ENCODE measurements around the gene NEGR1. TPM values are rescaled to one million over a fixed set of nuclear protein-coding genes. Genes with fewer than 3 reads are reported as not detected.
"Not testable (repeated sequence)": the region's sequence is repeated elsewhere in the genome, so short reads cannot be mapped to it uniquely, and the experiment has no call there.

The NEGR1 gene
- polyA plus RNA-seq (2013, experiment 1 of 2; ENCODE audit: insufficient read length), result 16.8 TPM
- 18.0 TPM for polyA plus RNA-seq (2013, experiment 2 of 2; ENCODE audit: insufficient read length)

DNA sequence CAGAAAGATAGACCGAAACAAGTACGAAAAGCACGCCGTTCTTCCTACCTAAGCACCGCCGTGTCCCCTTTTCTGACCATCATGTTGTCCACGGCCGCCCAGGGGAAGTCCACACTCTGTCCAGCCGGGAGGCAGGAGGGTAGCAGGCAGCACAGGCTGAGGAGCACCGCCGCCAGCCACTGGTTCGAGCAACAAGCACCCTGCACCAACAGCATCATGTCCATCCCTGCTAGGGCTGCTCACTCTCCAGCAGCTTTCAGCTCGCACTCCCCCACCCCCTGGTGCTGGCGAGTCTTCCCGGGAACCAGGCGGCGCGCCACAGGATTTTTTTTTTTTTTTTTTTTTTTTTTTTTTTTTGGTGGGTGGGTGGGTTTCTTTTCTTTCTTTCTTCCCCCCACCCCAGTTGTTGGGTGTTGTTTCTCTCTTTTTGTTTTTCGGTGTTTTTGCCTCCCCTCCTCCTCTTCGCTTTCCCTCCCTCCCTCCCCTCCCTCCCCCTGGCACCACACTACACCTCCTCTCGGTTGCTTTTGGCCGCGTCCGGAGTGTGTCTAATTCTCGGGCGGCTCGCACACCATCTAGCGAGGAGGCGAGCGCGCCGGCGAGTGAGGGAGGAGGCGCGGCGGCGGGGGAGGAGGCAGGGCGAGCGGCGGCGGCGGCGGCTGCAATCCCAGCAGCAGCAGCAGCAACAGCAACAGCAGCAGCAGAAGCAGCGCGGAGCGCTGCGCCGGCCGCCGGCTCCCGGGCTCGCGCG is at the start of gene NEGR1:
TSS of gene NEGR1 (minus strand) at position 269 of the 751 bp plus-strand sequence.
- DNase-seq, result peak; percentile 97

DNA sequence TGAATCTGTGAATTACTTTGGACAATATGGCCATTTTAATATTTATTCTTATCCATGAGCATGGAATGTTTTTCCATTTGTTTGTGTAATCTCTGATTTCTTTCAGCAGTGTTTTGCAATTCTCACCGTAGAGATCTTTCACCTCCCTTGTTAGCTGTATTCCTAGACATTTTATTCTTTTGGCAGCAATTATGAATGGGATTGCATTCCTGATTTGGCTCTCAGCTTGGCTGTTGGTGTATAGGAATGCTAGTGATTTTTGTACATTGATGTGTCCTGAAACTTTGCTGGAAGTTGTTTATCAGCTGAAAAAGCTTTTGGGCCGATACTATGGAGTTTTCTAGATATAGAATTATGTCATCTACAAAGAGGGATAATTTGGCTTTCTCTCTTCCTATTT is 44.2 kb upstream of the NEGR1 start:
- no peak for DNase-seq

DNA sequence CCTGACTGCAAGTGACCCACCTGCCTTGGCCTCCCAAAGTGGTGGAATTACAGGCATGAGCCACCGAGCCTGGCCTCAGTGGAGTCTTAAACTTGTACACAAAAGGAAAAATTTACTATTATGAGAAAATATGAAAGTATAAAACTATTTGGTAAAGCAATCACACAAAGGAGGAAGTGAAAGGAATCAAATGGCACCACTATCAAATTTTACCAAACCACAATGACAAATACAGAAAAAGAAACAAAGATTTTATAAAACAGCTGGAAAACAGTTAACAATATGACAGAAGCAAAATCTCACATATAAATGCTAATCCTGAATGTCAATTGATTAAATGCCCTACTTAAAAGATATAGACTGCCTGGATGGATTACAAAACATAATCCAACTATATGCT is 42.1 kb upstream of the NEGR1 start:
- DNase-seq, result no peak

DNA sequence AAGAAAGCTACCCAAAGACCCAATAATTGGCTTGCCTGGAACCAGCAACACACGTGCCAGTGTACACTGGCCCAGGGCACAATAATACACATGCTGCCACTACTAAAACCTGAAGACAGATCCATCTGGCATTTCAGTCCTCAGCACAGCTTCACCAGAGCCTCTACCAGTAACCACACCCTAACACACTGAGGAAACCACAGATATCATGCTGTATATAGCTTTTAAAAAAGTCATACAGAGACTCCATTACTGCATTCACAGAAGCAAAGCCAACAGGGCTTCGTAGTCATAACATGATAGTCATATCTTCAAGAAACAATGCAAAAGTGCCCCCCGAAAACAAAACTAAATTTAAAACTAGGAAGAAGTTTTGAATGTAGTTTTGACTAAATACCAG is 40.6 kb upstream of the NEGR1 start:
- no peak for DNase-seq

DNA sequence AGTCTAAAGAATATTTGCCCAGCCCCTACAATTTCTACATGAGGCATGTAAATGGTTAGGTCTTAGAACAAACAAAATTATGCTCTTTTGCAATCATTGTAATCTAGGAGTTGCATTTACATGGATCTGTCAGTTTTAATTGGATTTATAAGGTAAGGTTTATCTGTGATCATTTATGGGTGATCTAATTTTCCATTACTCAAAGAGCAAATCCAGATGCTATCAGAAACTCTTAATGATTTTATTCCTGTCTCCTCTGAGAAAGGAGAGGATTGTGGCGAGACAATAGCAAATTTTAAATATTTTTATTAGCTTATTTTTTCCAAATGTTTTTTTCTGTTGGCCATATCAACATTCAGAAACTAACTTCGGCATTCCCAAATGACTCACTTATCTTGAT is 14.2 kb upstream of the NEGR1 start:
- DNase-seq, result no peak

DNA sequence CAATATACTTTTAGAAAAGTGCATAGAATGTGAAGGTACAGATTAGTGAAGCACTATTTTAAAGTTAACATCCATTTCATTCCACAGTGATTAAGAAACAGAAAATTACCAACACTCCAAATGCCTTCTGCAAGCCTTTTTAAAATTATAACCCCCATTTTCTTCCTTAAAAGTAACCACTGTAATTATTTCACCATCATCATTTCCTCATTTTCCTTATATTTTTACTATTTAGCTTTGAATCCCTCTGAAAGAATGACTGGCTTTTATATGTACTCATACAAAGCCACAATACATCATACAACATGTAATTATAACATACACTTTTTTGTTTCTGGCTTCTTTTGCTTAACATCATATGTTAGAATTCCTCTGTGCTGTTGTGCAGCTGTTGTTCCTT is 6.5 kb upstream of the NEGR1 start:
- DNase-seq, result no peak

DNA sequence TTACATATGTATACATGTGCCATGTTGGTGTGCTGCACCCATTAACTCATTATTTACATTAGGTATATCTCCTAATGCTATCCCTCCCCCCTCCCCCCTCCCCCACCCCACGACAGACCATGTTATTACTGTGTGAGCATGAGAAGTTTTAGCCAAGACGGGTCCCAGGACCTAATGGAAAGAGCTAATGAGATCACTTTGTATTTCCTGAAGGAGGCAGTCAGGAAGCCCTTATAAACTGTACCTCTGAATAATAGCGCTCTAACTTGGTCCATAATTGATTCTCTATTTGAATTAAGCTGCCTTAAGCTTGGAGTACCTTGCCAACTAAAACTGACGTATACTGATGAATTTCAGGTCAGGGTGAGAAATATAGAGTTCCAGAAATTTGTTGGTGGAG is 4.1 kb upstream of the NEGR1 start:
- no peak for DNase-seq

DNA sequence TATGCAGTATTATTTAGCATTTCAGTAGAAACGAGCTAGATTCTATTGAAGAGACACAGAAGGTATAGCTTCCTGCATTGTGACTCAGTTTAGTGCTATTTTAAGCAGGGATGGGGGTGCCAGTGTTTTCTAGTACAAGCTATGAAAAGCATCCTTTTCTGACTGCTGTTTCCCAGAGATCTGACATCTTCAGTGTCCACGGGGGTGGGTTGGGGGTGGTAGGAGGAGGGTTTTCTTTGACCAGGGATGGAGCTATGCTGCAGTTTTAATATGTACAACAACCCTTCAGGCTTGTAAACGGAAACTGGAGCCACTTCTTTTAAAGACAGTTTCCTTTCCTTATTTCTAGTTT is 2.7 kb upstream of the NEGR1 start:
- DNase-seq, result no peak

DNA sequence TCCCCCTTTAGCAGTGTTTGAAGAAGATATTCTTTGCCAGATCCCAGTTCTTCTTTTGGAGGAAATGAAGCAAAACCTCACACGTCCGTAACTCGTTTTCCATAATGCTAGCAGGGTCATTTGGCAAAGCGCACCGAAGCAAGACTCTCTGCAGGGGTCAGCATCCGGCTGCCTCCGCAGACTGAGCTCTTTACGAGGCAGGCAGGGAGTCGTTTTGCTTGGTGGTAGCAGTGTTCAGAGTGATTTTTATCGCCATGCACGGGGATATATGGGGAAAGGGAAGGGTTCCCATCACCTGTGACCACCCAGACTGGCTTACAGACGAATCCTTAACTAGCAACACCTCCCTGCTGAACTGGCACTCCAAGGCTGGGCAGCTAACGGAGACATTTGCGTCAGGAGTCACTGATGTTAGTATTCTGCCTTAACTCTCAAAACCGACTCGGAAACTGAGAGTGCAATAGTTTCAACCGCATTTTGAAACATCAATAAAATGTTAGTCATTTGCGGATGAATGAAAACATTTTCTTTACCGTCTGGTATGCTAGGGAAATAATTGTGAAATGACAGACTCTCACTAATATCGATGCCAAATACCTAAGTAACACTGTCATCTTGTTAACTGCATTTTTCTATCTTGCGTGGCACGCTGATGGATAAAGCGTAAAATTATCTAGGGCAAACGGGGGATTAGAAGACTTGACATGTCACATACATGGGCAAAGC is 2.2 kb upstream of the NEGR1 start:
- peak; percentile 99 for DNase-seq

DNA sequence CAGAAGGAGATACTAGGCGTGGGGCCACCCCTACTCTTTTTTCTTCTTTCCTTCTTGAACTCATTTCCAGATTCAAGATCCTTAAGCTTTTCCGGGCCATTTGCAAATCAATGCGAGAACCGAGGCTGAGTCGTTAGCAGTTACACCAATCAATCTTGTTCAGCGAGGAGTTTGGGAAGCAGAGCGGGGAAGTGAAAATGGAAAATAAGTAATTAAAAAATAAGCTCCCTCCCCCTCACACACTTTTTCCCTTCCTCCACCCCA is 1.7 kb upstream of the NEGR1 start:
- no peak for DNase-seq

DNA sequence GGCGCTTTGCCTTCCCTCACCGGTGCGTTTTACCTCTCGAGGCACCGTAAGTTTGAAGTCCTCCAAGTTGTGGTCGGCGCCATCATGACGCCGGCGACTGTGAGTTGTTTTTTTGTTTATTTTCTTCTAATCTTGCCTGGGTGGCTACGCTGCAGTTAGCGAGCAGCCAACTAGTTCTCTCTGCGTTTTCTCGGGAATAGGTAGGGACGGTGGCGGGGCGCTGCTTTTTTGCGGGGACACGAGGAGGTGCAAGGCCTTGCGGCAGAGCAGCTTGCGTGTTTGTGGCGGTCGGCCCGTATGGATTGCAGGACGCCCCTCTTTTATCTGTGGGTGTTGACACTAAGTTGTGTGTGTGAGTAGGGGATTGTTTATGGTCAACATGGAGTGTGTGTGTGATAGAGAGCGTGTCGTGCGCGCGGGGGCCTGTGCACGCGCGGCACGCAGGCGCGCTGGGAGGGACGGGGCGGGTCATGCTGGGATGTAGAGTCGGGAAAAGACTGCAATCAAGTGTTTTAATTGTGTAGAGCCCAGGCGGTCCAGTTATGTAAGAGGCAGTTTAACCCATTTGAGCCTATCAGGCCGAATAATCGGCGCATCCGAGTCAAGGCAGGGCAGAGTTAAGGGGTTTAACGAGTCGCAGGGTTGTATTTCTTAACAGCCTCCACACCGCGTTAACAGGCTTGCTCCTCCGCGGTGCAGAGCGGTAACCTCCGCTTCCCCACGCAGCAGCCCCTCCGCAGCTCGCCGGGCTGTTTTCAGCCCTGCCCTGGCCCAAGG is 1.2 kb upstream of the NEGR1 start:
- peak; percentile 76 for DNase-seq

DNA sequence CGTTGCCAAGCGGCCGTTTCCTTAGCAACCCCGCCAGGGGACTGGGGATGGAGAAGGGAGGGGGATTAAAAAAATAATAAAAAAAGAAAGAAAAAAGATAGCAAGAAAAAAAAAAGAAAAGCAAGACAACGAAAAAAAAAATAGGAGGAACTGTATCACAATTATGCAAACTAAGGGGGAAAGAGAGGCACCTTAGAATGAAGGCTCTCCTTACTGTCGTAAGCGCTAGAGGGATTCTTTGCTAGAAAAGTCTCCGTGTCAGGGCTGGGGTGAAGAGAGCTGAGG is 625 bp upstream of the NEGR1 start:
- no peak for DNase-seq

DNA sequence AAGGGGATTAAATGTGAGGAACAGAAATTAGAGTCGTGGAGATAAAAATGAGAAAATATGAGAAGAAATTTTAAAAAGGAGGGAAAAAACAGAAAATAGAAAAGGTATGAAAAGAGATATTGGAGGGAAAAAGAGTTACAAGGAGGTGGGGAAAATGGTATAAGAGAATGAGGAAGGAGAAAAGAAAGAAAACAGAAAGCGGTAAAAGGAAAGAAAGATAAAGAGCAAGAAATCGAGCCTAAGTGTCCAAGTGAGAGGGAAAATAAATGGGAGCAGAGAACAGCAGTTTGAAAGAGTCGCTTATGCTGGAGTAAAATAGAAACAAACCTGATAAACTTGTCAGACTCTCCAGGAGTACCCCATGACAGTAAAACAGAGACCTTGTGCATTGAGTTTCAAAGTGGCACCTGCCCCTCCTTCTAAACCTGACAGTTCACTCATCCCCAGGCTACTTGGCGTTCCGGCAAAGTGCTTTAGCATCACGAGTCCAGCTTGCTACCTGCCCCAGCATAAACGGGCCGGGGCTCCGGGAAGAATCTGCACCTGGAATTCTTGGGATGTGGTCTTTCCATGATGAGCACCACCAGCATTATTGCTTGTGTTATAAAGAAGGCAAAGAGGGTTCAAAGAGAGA is 585 bp downstream of the NEGR1 start:
- DNase-seq, result peak; percentile 13

DNA sequence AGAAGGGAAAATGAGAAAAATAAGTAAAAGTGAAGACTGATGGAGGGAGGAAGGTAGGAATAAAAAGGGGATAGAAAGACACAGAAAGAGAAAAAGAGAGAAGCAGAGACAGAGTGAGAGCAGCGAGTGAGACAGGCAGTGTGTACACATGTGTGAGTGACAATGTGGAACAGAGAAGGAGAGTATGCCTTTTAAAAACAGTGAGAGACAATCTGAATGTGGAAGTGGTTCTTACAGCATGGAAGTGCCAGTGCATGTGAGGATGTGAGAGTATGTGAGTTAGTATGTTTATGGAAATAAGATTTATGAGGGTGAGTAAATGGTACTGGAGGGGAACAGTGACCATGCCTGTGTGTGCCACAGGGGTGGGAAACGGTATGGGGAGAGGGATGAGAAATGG is 1.2 kb downstream of the NEGR1 start:
- peak; percentile 21 for DNase-seq

DNA sequence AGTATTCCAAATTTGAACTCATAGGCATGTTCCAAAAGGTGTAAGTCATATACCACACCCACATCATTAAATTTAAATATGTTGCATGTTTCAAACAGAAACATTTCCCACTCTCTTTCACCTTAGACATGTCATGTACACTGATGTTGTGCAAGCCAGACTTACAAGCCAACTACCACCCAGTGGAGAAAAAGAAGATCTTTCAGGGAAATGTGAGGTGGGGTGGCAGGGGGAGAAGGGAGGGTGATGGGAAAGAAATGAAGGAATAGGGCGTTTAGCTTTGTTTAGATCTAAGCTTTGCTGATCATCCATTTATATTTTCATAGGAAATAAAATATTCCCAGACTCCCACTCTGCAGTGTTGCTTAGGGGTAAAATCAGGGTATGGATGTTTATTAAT is 1.6 kb downstream of the NEGR1 start:
- no peak for DNase-seq

DNA sequence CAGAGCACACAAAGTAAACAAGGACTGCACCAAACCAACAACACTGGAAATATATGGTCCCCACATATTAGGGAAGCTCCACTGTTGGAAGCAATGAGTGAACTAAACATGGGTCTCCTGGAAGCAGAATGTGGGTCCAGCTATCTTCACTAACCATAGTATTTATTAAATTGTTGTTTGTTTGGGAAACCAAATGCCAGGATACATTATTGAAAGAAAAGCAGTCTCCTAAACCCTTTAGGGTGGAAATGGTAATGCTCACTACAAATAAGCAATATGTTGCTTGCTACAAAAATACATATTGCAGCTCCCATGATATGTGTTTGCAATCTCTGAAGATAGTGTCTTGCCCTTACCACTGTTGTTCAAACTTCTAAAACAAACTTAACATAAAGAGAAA is 2.2 kb downstream of the NEGR1 start:
- no peak for DNase-seq

DNA sequence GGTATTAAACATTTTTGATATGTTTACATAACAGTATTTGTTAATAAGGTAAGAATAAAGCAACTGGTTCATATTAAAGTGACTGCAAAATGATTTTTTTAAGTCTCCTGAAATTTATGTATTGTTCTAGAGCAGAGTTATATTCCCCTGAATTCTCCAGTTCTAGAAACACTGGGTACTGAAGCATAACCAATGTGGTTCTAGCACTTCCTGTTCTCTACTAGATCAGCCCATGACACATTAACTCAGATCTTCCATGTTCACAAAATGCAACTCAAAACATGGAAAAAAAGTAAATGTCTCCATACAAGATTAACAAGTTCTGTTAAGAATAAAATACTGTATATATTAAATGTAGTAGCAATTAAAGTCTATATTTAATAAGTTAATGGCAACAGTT is 3.9 kb downstream of the NEGR1 start:
- DNase-seq, result no peak

DNA sequence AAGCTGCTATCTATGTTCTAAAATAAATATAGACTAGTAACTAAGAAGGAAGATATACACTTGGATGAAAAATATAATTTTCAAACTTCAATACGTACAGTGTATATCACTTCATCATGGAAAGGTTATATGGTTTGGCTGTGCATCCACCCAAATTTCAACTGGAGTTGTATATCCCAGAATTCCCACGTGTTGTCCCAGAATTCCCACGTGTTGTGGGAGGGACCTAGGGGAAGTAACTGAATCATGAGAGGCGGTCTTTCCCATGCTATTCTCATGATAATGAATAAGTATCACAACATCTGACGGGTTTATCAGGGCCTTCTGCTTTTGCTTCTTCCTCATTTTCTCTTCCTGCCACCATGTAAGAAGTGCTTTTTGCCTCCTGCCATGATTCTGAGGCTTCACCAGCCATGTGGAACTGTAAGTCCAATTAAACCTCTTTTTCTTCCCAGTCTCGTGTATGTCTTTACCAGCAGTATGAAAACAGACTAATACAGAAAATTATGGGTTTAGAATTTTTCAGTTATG is 10.7 kb downstream of the NEGR1 start:
- no peak for DNase-seq

DNA sequence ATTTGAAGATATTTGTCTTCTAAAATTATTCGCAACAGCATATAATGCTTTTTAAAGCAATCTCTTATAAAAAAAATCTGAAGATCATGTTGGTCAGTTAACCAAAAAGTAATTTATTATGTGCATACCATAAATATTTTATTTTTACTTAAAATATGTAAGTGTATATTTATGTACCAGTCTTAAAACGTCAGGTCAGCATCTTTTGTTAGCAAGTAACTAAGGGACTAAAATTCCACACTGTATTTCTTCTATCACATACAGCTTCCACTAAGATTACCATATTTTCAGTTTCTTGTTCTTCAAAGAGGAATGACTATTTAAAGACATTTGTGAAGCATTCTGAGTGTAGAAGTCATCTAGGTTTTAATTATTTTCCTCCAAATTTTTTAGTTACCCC is 19.6 kb downstream of the NEGR1 start:
- no peak for DNase-seq

DNA sequence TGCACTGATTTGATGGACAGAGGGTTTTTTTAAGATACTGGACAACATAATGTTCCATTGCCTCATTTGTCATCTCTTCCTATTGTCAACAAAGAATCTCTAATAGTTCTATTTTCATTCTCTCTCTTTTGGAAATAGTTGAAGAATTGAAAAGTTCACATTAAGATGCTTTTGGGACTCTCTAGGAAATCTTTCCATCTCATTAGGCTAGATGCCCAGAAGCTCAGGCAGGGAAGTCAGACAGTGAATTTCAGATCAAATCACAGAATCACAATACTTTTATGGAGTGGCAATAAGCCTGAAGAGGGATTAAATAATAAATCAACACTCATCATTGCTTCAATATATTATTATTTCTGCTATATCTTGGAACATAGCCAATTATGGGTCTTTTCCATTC is 29.2 kb downstream of the NEGR1 start:
- DNase-seq, result no peak

DNA sequence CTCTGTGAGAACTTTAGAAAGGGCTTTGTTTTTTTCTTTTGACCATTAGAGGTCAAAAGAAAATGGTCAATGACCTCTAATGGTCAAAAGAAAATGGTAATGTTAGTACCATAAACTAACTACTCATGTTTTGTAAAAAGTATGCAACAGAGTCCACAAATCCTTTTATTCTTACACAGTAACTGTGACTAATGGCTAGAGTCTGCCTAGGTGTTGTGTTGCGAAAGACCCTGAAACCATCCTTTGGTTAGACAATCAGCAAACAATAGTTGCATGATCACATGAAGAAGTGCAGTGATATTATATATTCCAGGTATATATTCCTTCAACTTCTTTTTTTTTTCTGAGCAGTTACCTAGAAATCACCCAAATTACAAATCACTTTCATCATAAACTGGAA is 40.9 kb downstream of the NEGR1 start:
- no peak for DNase-seq

DNA sequence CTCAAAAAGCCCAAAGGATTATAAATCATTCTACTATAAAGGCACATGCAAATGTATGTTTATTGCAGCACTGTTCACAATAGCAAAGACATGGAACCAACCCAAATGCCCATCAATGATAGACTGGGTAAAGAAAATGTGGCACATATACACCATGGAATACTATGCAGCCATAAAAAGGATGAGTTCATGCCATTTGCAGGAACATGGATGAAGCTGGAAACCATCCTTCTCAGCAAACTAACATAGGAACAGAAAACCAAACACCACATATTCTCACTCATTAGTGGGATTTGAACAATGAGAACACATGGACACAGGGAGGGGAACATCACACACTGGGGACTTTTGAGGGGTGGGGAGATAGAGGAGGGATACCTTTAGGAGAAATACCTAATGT is 46.4 kb downstream of the NEGR1 start:
- not testable (repeated sequence) for DNase-seq

DNA sequence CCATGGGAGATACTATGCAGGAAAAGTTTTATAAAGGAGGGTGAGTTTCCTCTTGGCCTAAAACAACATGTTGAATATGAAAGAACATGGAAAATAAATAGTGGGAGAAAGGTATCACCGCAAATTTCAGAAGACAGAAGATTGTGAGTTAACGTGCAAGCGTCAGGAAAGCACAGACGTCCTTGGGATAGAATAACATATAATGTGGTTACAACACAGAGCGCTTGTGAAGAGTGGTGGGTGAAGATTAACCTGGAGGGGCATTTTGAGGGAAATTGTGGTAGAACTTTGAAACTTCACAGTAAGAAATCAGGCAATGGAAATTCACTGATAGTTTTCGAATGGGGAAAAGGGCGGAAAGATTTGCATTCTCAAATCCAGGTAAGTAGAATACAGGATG is 47.3 kb downstream of the NEGR1 start:
- no peak for DNase-seq
